Erythroblast (primary cell): ENCODE measurements around the gene NFATC1.

ENCODE experiments used
- GATA1 ChIP-seq: IDR thresholded peaks from 2 replicates; pipeline ENCODE4 v1.6.1; 2011; ENCODE audit warnings: low read depth, mild to moderate bottlenecking, control low read depth, low read length, moderate library complexity
- POLR2A ChIP-seq: IDR thresholded peaks from 2 replicates; pipeline ENCODE4 v1.6.1; 2011; ENCODE audit warnings: mild to moderate bottlenecking, low read length

- TF ChIP-seq POLR2A: no peak
- no peak for TF ChIP-seq GATA1
These were observed 24.1 kb upstream of the NFATC1 start for GRCh38 chr18:79371561-79372121.
